Fibroblast of lung (primary cell): ENCODE data around the gene TRIM46. TPM values are rescaled to one million over a fixed set of nuclear protein-coding genes. Genes with fewer than 3 reads are reported as not detected.
"Not testable (repeated sequence)": the region's sequence is repeated elsewhere in the genome, so short reads cannot be mapped to it uniquely, and the experiment has no call there.

Experiments
- DNase-seq, 2 donors: peaks; one replicate each; pipeline versions ENCODE4 v3.0.0 to v3.0.0-alpha.2; 2010; ENCODE audit warnings: low read depth in 2 of 2
- H2AFZ ChIP-seq: 2 replicates; pipeline ENCODE4 v1.5.1; 2012; ENCODE audit warnings: low read length, control low read depth, inconsistent platforms
- H3K27ac ChIP-seq: 2 replicates; pipeline ENCODE4 v1.5.1; 2011; ENCODE audit warnings: low read length, control low read depth; ENCODE audit not compliant: insufficient read depth
- H3K27me3 ChIP-seq: 2 replicates; pipeline ENCODE4 v1.5.1; 2011; ENCODE audit warnings: mild to moderate bottlenecking, low read length; ENCODE audit not compliant: control insufficient read depth, insufficient read depth
- H3K36me3 ChIP-seq: 2 replicates; pipeline ENCODE4 v1.5.1; 2011; ENCODE audit warnings: low read length; ENCODE audit not compliant: control insufficient read depth, insufficient read depth
- H3K4me1 ChIP-seq: 2 replicates; pipeline ENCODE4 v1.5.1; 2011; ENCODE audit warnings: low read length; ENCODE audit not compliant: control insufficient read depth, insufficient read depth; ENCODE audit errors: extremely low read depth
- H3K4me2 ChIP-seq: 2 replicates; pipeline ENCODE4 v1.5.1; 2011; ENCODE audit warnings: low read length, control low read depth; ENCODE audit not compliant: insufficient read depth; ENCODE audit errors: extremely low read depth
- H3K4me3 ChIP-seq, 4 experiments: fragments of 200-600 bp in 1 of 4; sonication (generic) in 1 of 4; replicated peaks in 1 of 4; 2 replicates each; pipeline ENCODE4 v1.5.1; 2011 to 2016; ENCODE audit warnings: low read length in 4 of 4, low read depth in 3 of 4, mild to moderate bottlenecking in 3 of 4, control low read depth in 2 of 4, inconsistent platforms in 1 of 4, mixed read lengths in 1 of 4; ENCODE audit not compliant: insufficient read depth in 1 of 4; ENCODE audit errors: control extremely low read depth in 1 of 4
- H3K79me2 ChIP-seq: 2 replicates; pipeline ENCODE4 v1.5.1; 2012; ENCODE audit warnings: mild to moderate bottlenecking, low read length, inconsistent platforms; ENCODE audit not compliant: control insufficient read depth, insufficient read depth
- H3K9ac ChIP-seq: 2 replicates; pipeline ENCODE4 v1.5.1; 2011; ENCODE audit warnings: mild to moderate bottlenecking, low read length, control low read depth; ENCODE audit not compliant: insufficient read depth
- H3K9me3 ChIP-seq: 2 replicates; pipeline ENCODE4 v1.5.1; 2012; ENCODE audit warnings: low read depth, low read length; ENCODE audit not compliant: control insufficient read depth, insufficient read depth
- H4K20me1 ChIP-seq: 2 replicates; pipeline ENCODE4 v1.5.1; 2011; ENCODE audit warnings: low read length; ENCODE audit not compliant: control insufficient read depth, insufficient read depth; ENCODE audit errors: extremely low read depth
- CTCF ChIP-seq, 2 donors: IDR thresholded peaks in 1 of 2; conservative IDR thresholded peaks in 1 of 2; 1 replicate in 1 of 2; 2 replicates in 1 of 2; pipeline ENCODE4 v1.5.1; 2011 to 2012; ENCODE audit warnings: low read length in 2 of 2, control low read depth in 1 of 2, inconsistent platforms in 1 of 2, low read depth in 1 of 2, mild to moderate bottlenecking in 1 of 2
- EZH2 ChIP-seq: IDR thresholded peaks from 2 replicates; pipeline ENCODE4 v1.5.1; 2012; ENCODE audit warnings: low read length, control low read depth, mild to moderate bottlenecking; ENCODE audit errors: missing control alignments
- polyA plus RNA-seq, 2 donors: library from polyadenylated mRNA; depleted of rRNA in 1 of 2; stranded (reverse) in 1 of 2; unstranded in 1 of 2; fragments of >200 nt; gene quantifications; 2 replicates each; pipeline ENCODE4 v1.2.1, GENCODE V29; 2011 to 2012; ENCODE audit warnings: missing spikeins in 1 of 2
- total RNA-seq: library from RNA; depleted of rRNA; stranded (reverse); fragments of >200 nt; gene quantifications from 2 replicates; pipeline ENCODE4 v1.2.1, GENCODE V29; 2014

TRIM46 gene
- total and polyA plus RNA-seq, 2 donors (not counting 1 experiment from before 2014, with no cell fraction given) = 1.9 to 4.0 TPM

GRCh38 chr1:155208541-155209311 is 35.1 kb downstream of the TRIM46 start, which contains the start of gene MTX1:
Gene MTX1 (plus strand): TSS chr1:155208695. CDS start chr1:155208805, 110 bp downstream.
- Histone ChIP-seq H3K4me1 (peaks cover 15% of the 10 kb centered on the region), H3K27me3 (no peaks in the 10 kb centered on the region), H3K79me2 (no peaks in the 10 kb centered on the region), H3K4me3 (peak within 1 kb of the TSS; percentile 75 to 100 (median 90)), H3K9ac (peak within 1 kb of the TSS; percentile 100), H3K36me3 (no peaks in the 10 kb centered on the region), H3K4me2 (peak within 1 kb of the TSS; percentile 99), H2AFZ (peak within 1 kb of the TSS; percentile 25), H4K20me1 (no peaks in the 10 kb centered on the region), H3K27ac (peak within 1 kb of the TSS; percentile 100), H3K9me3 (no peaks in the 10 kb centered on the region)
- peak; percentile 81 to 85 for DNase-seq
- TF ChIP-seq EZH2 (no peak), CTCF (conservative IDR thresholded peaks at IDR 0.05 in 1 of 2, IDR thresholded peaks at IDR 0.05 in 1 of 2; ENCODE audit: low read depth in 1 of 2, low read length in 2 of 2) (no peak)

- Histone ChIP-seq H3K9me3 (no peaks in the 10 kb centered on the region), H3K9ac (peak overlapping the region; percentile 100), H3K27ac (peak overlapping the region; percentile 100), H3K36me3 (no peaks in the 10 kb centered on the region), H3K79me2 (no peaks in the 10 kb centered on the region), H3K4me3 (peak overlapping the region; percentile 75 to 100 (median 90)), H3K4me1 (peaks cover 15% of the 10 kb centered on the region), H4K20me1 (no peaks in the 10 kb centered on the region), H2AFZ (peak overlapping the region; percentile 25), H3K27me3 (no peaks in the 10 kb centered on the region), H3K4me2 (peak overlapping the region; percentile 95)
- no peak for DNase-seq
- TF ChIP-seq EZH2 = no peak
- TF ChIP-seq CTCF (conservative IDR thresholded peaks at IDR 0.05 in 1 of 2, IDR thresholded peaks at IDR 0.05 in 1 of 2; ENCODE audit: low read depth in 1 of 2, low read length in 2 of 2) = no peak
Measured at GRCh38 chr1:155209312-155209721, 35.7 kb downstream of the TRIM46 start.

- DNase-seq = no peak
- H3K27ac ChIP-seq = no peak overlapping the region
- no peaks in the 10 kb centered on the region for H3K79me2 ChIP-seq
- peaks cover 15% of the 10 kb centered on the region for H3K4me1 ChIP-seq
- no peaks in the 10 kb centered on the region for H4K20me1 ChIP-seq
- no peaks in the 10 kb centered on the region for H3K9me3 ChIP-seq
- no peak overlapping the region for H3K4me2 ChIP-seq
- no peak overlapping the region for H3K9ac ChIP-seq
- no peaks in the 10 kb centered on the region for H3K27me3 ChIP-seq
- no peak overlapping the region for H2AFZ ChIP-seq
- H3K36me3 ChIP-seq = no peaks in the 10 kb centered on the region
- TF ChIP-seq EZH2 (no peak), CTCF (conservative IDR thresholded peaks at IDR 0.05 in 1 of 2, IDR thresholded peaks at IDR 0.05 in 1 of 2; ENCODE audit: low read depth in 1 of 2, low read length in 2 of 2) (no peak)
- no peak overlapping the region for H3K4me3 ChIP-seq
Measured at GRCh38 chr1:155210314-155211104, 36.9 kb downstream of the TRIM46 start.

- H4K20me1 ChIP-seq, H3K36me3 ChIP-seq, H3K79me2 ChIP-seq, H3K4me3 ChIP-seq, H3K27me3 ChIP-seq, H3K9ac ChIP-seq, H3K27ac ChIP-seq, H3K4me2 ChIP-seq, H3K9me3 ChIP-seq, H2AFZ ChIP-seq: not testable (repeated sequence)
- H3K4me1 ChIP-seq = peaks cover 15% of the 10 kb centered on the region
- DNase-seq = peak in 1 of 2 donors; percentile 68
Measured at GRCh38 chr1:155211381-155212050, 37.9 kb downstream of the TRIM46 start.
